ENCODE results near the gene CRADD. TPM values are rescaled to one million over a fixed set of nuclear protein-coding genes. Genes with fewer than 3 reads are reported as not detected.
A peak's percentile ranks its signal among the peaks of the same experiment; 100 is the strongest.

The CRADD gene
- polyA plus RNA-seq, 1 of the 3 experiments (the other 2 are of a cell fraction) = 13.6 TPM

DNA sequence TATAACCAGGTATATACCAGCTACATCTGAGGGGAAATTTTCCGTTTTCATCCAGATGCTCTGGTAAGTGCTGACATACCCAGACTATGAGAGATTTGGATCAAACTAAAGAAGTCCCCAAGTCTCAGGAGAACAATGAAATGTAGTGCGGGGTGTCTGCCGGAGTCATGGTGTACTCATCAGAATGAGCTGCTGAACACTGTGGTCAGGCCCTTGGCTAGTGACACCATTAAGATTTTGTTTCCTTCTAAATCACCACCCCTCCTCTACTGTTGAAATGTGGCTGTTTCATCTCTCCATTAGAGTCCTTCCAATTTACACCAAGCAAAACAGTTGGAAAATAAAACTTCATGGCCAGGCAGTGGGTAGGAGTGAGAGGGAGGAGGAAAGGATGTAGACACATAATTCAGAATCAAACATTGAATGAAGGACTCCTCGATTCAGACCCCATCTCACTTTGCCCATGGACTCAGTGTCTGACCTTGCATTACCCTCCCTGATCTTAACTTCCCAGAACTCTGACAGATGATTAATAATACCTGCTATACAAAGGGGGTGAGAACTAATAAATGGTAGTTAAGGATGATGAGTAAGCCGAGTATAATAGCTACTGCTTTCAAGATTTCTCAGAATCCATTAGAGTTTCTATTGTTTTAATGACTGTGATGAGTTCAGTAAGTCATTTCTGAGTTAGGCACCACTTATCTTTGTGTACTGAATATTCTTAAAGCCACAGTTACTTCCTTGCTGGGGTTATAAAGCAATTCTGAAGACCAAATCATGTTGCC lies 127.4 kb downstream of the CRADD start:
- peak overlapping the region; percentile 73 for H3K4me2 ChIP-seq
- no peak for DNase-seq
- no peak overlapping the region for H3K4me3 ChIP-seq (ENCODE audit: low read depth in 2 of 2, low read length in 1 of 2)
- H3K9me3 ChIP-seq = no peaks in the 10 kb centered on the region
- H3K9ac ChIP-seq = peak overlapping the region; percentile 54; the same call in 1 of the 2 replicates
- 0 out of 2 replicates have a peak overlapping the region, but pooled peaks have one; percentile 23 for H2AFZ ChIP-seq (ENCODE audit: low read depth)
- no peaks in the 10 kb centered on the region for H3K36me3 ChIP-seq (replicated peaks in 1 of 2; ENCODE audit: control insufficient read depth in 1 of 2, insufficient read depth in 2 of 2, low read length in 1 of 2)
- H3K27ac ChIP-seq (ENCODE audit: low read depth in 2 of 2, low read length in 1 of 2) = peak overlapping the region; percentile 72 to 93
- H3K79me2 ChIP-seq (ENCODE audit: insufficient read depth) = no peaks in the 10 kb centered on the region
- WGBS (ENCODE audit: low lambda C conversion rate) = 50% methylated on average over 5 of the region's 5 CpGs
- no peaks in the 10 kb centered on the region for H4K20me1 ChIP-seq (ENCODE audit: insufficient read depth)
- no peaks in the 10 kb centered on the region for H3K27me3 ChIP-seq (ENCODE audit: insufficient read depth)
- H3F3A ChIP-seq (replicated peaks; ENCODE audit: insufficient read depth) = peaks cover 37% of the 10 kb centered on the region
- no peaks in the 10 kb centered on the region for H3K9me2 ChIP-seq
- POLR2A ChIA-PET = no interaction called here
- CTCF ChIA-PET = interaction anchor here (0.9 to 3.0 kb wide), 3 partner anchors 35 to 298 kb away, joined by 3 to 8 read pairs (median 7); no protein-coding TSS in a partner anchor
- H3K4me1 ChIP-seq (ENCODE audit: control insufficient read depth in 1 of 2, insufficient read depth in 2 of 2, low read depth in 1 of 2, low read length in 1 of 2) = peaks cover 25 to 37% of the 10 kb centered on the region in 2 experiments
- TF ChIP-seq SIN3A (IDR thresholded peaks at IDR 0.05; ENCODE audit: borderline replicate concordance, low read depth, low read length) (no peak), MXI1 (IDR thresholded peaks at IDR 0.05; ENCODE audit: low read depth, low read length) (no peak), YY1 (IDR thresholded peaks at IDR 0.05; ENCODE audit: low read depth) (no peak), TAF1 (IDR thresholded peaks at IDR 0.05; ENCODE audit: borderline replicate concordance, low read depth, low read length) (no peak), RXRA (IDR thresholded peaks at IDR 0.05; ENCODE audit: borderline replicate concordance, low read depth) (peak; percentile 68; the same call in 1 of the 2 replicates), FOSL2 (IDR thresholded peaks at IDR 0.05; ENCODE audit: borderline replicate concordance, low read depth) (peak; percentile 25; the same call in 1 of the 2 replicates), GABPA (IDR thresholded peaks at IDR 0.05; ENCODE audit: low read depth) (no peak), TEAD4 (IDR thresholded peaks at IDR 0.05; ENCODE audit: borderline replicate concordance, insufficient read depth) (no peak), FOXJ3 (CRISPR knock-in tag; IDR thresholded peaks at IDR 0.05) (no peak), FOXM1 (IDR thresholded peaks at IDR 0.05; ENCODE audit: low read depth) (no peak), ELF1 (IDR thresholded peaks at IDR 0.05) (no peak), GATA2 (CRISPR knock-in tag; IDR thresholded peaks at IDR 0.05) (no peak), EZH2phosphoT487 (IDR thresholded peaks at IDR 0.05; ENCODE audit: borderline replicate concordance, low read depth) (no peak), TCF12 (IDR thresholded peaks at IDR 0.05) (peak; percentile 45; the same call in 1 of the 2 replicates), RCOR1 (IDR thresholded peaks at IDR 0.05; ENCODE audit: low read length) (no peak), EP300 (IDR thresholded peaks at IDR 0.05; ENCODE audit: borderline replicate concordance in 1 of 2, low read depth in 1 of 2, low read length in 1 of 2) (peak in 1 of 2 experiments; percentile 32; a peak in 2 of 4 replicates), NRF1 (IDR thresholded peaks at IDR 0.05; ENCODE audit: low read depth, low read length) (no peak), POLR2AphosphoS5 (IDR thresholded peaks at IDR 0.05; ENCODE audit: low read depth, low read length) (peak; percentile 34; the same call in 1 of the 2 replicates), JUND (IDR thresholded peaks at IDR 0.05) (no peak), CHD2 (IDR thresholded peaks at IDR 0.05; ENCODE audit: low read length, partially characterized antibody) (no peak), RFX5 (IDR thresholded peaks at IDR 0.05; ENCODE audit: low read length) (no peak), RAD21 (IDR thresholded peaks at IDR 0.05; ENCODE audit: low read length) (no peak)
- TF ChIP-seq, protein P1, sequence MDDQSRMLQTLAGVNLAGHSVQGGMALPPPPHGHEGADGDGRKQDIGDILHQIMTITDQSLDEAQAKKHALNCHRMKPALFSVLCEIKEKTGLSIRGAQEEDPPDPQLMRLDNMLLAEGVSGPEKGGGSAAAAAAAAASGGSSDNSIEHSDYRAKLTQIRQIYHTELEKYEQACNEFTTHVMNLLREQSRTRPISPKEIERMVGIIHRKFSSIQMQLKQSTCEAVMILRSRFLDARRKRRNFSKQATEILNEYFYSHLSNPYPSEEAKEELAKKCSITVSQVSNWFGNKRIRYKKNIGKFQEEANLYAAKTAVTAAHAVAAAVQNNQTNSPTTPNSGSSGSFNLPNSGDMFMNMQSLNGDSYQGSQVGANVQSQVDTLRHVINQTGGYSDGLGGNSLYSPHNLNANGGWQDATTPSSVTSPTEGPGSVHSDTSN (IDR thresholded peaks at IDR 0.05) = peak; percentile 72
- TF ChIP-seq, protein P2, sequence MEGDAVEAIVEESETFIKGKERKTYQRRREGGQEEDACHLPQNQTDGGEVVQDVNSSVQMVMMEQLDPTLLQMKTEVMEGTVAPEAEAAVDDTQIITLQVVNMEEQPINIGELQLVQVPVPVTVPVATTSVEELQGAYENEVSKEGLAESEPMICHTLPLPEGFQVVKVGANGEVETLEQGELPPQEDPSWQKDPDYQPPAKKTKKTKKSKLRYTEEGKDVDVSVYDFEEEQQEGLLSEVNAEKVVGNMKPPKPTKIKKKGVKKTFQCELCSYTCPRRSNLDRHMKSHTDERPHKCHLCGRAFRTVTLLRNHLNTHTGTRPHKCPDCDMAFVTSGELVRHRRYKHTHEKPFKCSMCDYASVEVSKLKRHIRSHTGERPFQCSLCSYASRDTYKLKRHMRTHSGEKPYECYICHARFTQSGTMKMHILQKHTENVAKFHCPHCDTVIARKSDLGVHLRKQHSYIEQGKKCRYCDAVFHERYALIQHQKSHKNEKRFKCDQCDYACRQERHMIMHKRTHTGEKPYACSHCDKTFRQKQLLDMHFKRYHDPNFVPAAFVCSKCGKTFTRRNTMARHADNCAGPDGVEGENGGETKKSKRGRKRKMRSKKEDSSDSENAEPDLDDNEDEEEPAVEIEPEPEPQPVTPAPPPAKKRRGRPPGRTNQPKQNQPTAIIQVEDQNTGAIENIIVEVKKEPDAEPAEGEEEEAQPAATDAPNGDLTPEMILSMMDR (IDR thresholded peaks at IDR 0.05) = no peak
- TF ChIP-seq, protein P3, sequence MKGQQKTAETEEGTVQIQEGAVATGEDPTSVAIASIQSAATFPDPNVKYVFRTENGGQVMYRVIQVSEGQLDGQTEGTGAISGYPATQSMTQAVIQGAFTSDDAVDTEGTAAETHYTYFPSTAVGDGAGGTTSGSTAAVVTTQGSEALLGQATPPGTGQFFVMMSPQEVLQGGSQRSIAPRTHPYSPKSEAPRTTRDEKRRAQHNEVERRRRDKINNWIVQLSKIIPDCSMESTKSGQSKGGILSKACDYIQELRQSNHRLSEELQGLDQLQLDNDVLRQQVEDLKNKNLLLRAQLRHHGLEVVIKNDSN (IDR thresholded peaks at IDR 0.05; ENCODE audit: borderline replicate concordance, low read depth) = no peak
- TF ChIP-seq, protein P4, sequence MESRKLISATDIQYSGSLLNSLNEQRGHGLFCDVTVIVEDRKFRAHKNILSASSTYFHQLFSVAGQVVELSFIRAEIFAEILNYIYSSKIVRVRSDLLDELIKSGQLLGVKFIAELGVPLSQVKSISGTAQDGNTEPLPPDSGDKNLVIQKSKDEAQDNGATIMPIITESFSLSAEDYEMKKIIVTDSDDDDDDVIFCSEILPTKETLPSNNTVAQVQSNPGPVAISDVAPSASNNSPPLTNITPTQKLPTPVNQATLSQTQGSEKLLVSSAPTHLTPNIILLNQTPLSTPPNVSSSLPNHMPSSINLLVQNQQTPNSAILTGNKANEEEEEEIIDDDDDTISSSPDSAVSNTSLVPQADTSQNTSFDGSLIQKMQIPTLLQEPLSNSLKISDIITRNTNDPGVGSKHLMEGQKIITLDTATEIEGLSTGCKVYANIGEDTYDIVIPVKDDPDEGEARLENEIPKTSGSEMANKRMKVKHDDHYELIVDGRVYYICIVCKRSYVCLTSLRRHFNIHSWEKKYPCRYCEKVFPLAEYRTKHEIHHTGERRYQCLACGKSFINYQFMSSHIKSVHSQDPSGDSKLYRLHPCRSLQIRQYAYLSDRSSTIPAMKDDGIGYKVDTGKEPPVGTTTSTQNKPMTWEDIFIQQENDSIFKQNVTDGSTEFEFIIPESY (IDR thresholded peaks at IDR 0.05; ENCODE audit: borderline replicate concordance, low read depth) = no peak
- TF ChIP-seq, protein P5, sequence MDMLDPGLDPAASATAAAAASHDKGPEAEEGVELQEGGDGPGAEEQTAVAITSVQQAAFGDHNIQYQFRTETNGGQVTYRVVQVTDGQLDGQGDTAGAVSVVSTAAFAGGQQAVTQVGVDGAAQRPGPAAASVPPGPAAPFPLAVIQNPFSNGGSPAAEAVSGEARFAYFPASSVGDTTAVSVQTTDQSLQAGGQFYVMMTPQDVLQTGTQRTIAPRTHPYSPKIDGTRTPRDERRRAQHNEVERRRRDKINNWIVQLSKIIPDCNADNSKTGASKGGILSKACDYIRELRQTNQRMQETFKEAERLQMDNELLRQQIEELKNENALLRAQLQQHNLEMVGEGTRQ (IDR thresholded peaks at IDR 0.05; ENCODE audit: borderline replicate concordance, low read depth, low read length) = no peak
